Neural cell (in vitro differentiated cells): Measurements from ENCODE around the gene FPGS. TPM values are rescaled to one million over a fixed set of nuclear protein-coding genes. Genes with fewer than 3 reads are reported as not detected.

ENCODE experiments used
- H2AFZ ChIP-seq: fragments of 200-600, 300-800 bp; sonication (generic), shearing (Covaris generic); 2 replicates; pipeline ENCODE4 v1.6.0; 2014; ENCODE audit warnings: low read depth, mild to moderate bottlenecking, antibody characterized with exemption, low read length, moderate library complexity
- H3F3A ChIP-seq: fragments of 200-600 bp; shearing (Covaris generic); 2 replicates; pipeline ENCODE4 v1.6.1; 2016; ENCODE audit warnings: mild to moderate bottlenecking, moderate library complexity, mixed read lengths, antibody characterized with exemption, low read length; ENCODE audit not compliant: insufficient read depth, poor library complexity, severe bottlenecking
- H3K27ac ChIP-seq: fragments of 200-600, 300-800 bp; sonication (generic), shearing (Covaris generic); 2 replicates; pipeline ENCODE4 v1.5.1; 2014; ENCODE audit warnings: mild to moderate bottlenecking, low read length, moderate library complexity
- H3K27me3 ChIP-seq: fragments of 300-800, 200-600 bp; sonication (generic), shearing (Covaris generic); 2 replicates; pipeline ENCODE4 v1.6.0; 2014; ENCODE audit warnings: mild to moderate bottlenecking, low read depth, low read length, moderate library complexity; ENCODE audit not compliant: insufficient read depth
- H3K36me3 ChIP-seq: fragments of 300-800, 200-600 bp; sonication (generic), shearing (Covaris generic); 2 replicates; pipeline ENCODE4 v1.5.1; 2014; ENCODE audit warnings: mild to moderate bottlenecking, antibody characterized with exemption, low read length, moderate library complexity; ENCODE audit not compliant: insufficient read depth
- H3K4me2 ChIP-seq: fragments of 300-800, 200-600 bp; sonication (generic), shearing (Covaris generic); 2 replicates; pipeline ENCODE4 v1.6.0; 2014; ENCODE audit warnings: mild to moderate bottlenecking, low read length
- H3K4me3 ChIP-seq: fragments of 300-800, 200-600 bp; sonication (generic), shearing (Covaris generic); 2 replicates; pipeline ENCODE4 v1.5.1; 2014; ENCODE audit warnings: mild to moderate bottlenecking, low read length, moderate library complexity
- H3K79me2 ChIP-seq: fragments of 200-600 bp; shearing (Covaris generic); replicated peaks from 2 replicates; pipeline ENCODE4 v1.6.0; 2014; ENCODE audit warnings: mild to moderate bottlenecking, low read length, moderate library complexity; ENCODE audit not compliant: insufficient read depth
- H3K9ac ChIP-seq: fragments of 300-800, 200-600 bp; sonication (generic), shearing (Covaris generic); 2 replicates; pipeline ENCODE4 v1.6.1; 2016; ENCODE audit warnings: mild to moderate bottlenecking, low read length, mixed read lengths
- H3K9me2 ChIP-seq: fragments of 200-600 bp; shearing (Covaris generic); 2 replicates; pipeline ENCODE4 v1.6.1; 2016; ENCODE audit warnings: mild to moderate bottlenecking, low read length, mixed read lengths; ENCODE audit not compliant: insufficient read depth
- H3K9me3 ChIP-seq: fragments of 200-600, 300-800 bp; sonication (generic), shearing (Covaris generic); 2 replicates; pipeline ENCODE4 v1.6.1; 2016; ENCODE audit warnings: mild to moderate bottlenecking, mixed run types, low read length, moderate library complexity, mixed read lengths
- H4K20me1 ChIP-seq: fragments of 200-600 bp; shearing (Covaris generic); 2 replicates; pipeline ENCODE4 v1.6.1; 2016; ENCODE audit warnings: mild to moderate bottlenecking, mixed run types; ENCODE audit not compliant: insufficient read depth
- EP300 ChIP-seq: fragments of 450-650 bp; conservative IDR thresholded peaks from 2 replicates; pipeline ENCODE4 v1.6.1; 2014; ENCODE audit warnings: antibody characterized with exemption, mild to moderate bottlenecking, moderate library complexity; ENCODE audit not compliant: poor library complexity, severe bottlenecking
- EZH2 ChIP-seq: fragments of 200-600, 300-800 bp; shearing (Covaris generic), sonication (generic); IDR thresholded peaks from 2 replicates; pipeline ENCODE4 v1.6.1; 2014; ENCODE audit warnings: antibody characterized with exemption, low read length, borderline replicate concordance, mild to moderate bottlenecking; ENCODE audit not compliant: insufficient read depth, poor library complexity, severe bottlenecking
- MXI1 ChIP-seq: fragments of 450-650 bp; conservative IDR thresholded peaks from 2 replicates; pipeline ENCODE4 v1.6.1; 2014; ENCODE audit warnings: antibody characterized with exemption, mild to moderate bottlenecking; ENCODE audit not compliant: poor library complexity, severe bottlenecking
- POLR2AphosphoS5 ChIP-seq: IDR thresholded peaks from 2 replicates; pipeline ENCODE4 v1.6.1; 2012
- RAD21 ChIP-seq: fragments of 450-650 bp; conservative IDR thresholded peaks from 2 replicates; pipeline ENCODE4 v1.6.1; 2014; ENCODE audit warnings: antibody characterized with exemption, mild to moderate bottlenecking, moderate library complexity
- SMC3 ChIP-seq: fragments of 450-650 bp; conservative IDR thresholded peaks from 2 replicates; pipeline ENCODE4 v1.6.1; 2014; ENCODE audit warnings: antibody characterized with exemption, mild to moderate bottlenecking, moderate library complexity; ENCODE audit not compliant: poor library complexity
- TAF1 ChIP-seq: IDR thresholded peaks from 2 replicates; pipeline ENCODE4 v1.6.1; 2012; ENCODE audit warnings: low read depth
- polyA plus RNA-seq: library from polyadenylated mRNA; depleted of rRNA; stranded (reverse); fragments of >200 nt; gene quantifications from 2 replicates; pipeline ENCODE4 v1.2.3, GENCODE V29; 2014
- TF ChIP-seq, protein P1 (sequence below): fragments of 450-650 bp; IDR thresholded peaks from 2 replicates; pipeline ENCODE4 v1.5.1; 2014; ENCODE audit warnings: antibody characterized with exemption, mild to moderate bottlenecking, moderate library complexity; ENCODE audit not compliant: poor library complexity, severe bottlenecking
- TF ChIP-seq, protein P2 (sequence below): IDR thresholded peaks from 2 replicates; pipeline ENCODE4 v1.6.1; 2012; ENCODE audit warnings: borderline replicate concordance

FPGS gene
- polyA plus RNA-seq, 1 donor from 2014 or later: 38.4 TPM

DNA sequence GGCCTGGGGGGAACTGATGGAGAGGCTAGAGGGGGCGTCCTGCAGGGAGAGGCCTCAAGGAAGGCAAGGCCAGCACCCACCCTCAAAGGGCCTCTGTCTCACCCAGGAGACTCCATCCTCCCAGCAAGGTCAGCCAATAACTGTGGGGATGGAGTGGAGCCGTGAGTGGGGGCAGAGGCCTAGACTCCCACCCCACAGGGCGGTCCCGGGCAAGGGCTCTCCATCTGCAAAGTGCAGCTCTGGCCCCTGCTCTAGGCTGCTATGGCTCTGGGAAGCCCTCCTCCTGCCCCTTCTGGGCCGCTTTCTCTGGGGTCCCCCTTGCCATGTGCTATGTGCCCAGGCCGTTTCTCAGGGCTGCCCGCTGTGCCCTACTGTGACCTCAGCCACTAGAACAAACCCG is 14.0 kb downstream of the FPGS start:
- no peak overlapping the region for H3K4me2 ChIP-seq
- no peaks in the 10 kb centered on the region for H3K9me2 ChIP-seq
- no peak overlapping the region for H3K9ac ChIP-seq
- no peak overlapping the region for H3K27ac ChIP-seq
- TF ChIP-seq, protein P1, sequence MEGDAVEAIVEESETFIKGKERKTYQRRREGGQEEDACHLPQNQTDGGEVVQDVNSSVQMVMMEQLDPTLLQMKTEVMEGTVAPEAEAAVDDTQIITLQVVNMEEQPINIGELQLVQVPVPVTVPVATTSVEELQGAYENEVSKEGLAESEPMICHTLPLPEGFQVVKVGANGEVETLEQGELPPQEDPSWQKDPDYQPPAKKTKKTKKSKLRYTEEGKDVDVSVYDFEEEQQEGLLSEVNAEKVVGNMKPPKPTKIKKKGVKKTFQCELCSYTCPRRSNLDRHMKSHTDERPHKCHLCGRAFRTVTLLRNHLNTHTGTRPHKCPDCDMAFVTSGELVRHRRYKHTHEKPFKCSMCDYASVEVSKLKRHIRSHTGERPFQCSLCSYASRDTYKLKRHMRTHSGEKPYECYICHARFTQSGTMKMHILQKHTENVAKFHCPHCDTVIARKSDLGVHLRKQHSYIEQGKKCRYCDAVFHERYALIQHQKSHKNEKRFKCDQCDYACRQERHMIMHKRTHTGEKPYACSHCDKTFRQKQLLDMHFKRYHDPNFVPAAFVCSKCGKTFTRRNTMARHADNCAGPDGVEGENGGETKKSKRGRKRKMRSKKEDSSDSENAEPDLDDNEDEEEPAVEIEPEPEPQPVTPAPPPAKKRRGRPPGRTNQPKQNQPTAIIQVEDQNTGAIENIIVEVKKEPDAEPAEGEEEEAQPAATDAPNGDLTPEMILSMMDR: no peak
- TF ChIP-seq SMC3: no peak
- H3F3A ChIP-seq: no peaks in the 10 kb centered on the region
- H3K9me3 ChIP-seq: no peaks in the 10 kb centered on the region
- no peaks in the 10 kb centered on the region for H4K20me1 ChIP-seq
- H2AFZ ChIP-seq: no peak overlapping the region
- H3K4me3 ChIP-seq: no peak overlapping the region
- H3K36me3 ChIP-seq: no peaks in the 10 kb centered on the region
- no peaks in the 10 kb centered on the region for H3K79me2 ChIP-seq
- H3K27me3 ChIP-seq: no peaks in the 10 kb centered on the region

DNA sequence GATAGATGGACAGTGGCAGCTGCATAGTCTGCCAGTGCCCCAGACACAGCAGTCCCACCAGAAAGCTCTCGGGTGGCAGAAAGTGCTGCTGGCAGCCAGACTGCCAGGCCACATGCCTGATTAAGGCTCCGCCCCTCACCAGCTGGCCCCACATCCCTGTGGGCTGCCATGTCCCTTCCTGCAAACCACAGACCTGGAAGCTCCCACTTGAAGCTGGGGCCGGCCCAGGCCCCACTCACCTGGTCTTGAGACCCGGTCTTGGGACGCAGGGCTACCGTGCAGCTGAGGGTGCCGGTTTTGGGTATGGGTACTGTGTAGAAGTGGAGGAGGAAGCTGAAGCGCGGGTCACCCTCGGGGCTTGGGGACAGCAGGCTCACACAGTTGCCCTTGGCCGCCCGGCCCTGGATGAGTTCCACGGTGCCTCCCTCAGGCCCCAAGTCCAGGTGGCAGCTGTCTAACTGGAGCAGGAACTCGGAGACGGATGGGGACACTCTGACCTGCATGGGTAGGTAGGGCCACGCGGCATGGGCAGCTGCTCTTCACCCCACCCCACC is 15.3 kb downstream of the FPGS start:
- Histone ChIP-seq H4K20me1 (no peaks in the 10 kb centered on the region), H3K9me2 (no peaks in the 10 kb centered on the region), H3K36me3 (no peaks in the 10 kb centered on the region), H2AFZ (no peak overlapping the region), H3K79me2 (no peaks in the 10 kb centered on the region), H3K27me3 (no peaks in the 10 kb centered on the region), H3K9ac (no peak overlapping the region), H3K4me2 (no peak overlapping the region), H3K4me3 (no peak overlapping the region), H3K9me3 (no peaks in the 10 kb centered on the region), H3K27ac (no peak overlapping the region), H3F3A (no peaks in the 10 kb centered on the region)
- TF ChIP-seq EP300 (no peak), MXI1 (no peak), SMC3 (no peak), POLR2AphosphoS5 (no peak), RAD21 (no peak), TAF1 (no peak), EZH2 (no peak)
- TF ChIP-seq, protein P2, sequence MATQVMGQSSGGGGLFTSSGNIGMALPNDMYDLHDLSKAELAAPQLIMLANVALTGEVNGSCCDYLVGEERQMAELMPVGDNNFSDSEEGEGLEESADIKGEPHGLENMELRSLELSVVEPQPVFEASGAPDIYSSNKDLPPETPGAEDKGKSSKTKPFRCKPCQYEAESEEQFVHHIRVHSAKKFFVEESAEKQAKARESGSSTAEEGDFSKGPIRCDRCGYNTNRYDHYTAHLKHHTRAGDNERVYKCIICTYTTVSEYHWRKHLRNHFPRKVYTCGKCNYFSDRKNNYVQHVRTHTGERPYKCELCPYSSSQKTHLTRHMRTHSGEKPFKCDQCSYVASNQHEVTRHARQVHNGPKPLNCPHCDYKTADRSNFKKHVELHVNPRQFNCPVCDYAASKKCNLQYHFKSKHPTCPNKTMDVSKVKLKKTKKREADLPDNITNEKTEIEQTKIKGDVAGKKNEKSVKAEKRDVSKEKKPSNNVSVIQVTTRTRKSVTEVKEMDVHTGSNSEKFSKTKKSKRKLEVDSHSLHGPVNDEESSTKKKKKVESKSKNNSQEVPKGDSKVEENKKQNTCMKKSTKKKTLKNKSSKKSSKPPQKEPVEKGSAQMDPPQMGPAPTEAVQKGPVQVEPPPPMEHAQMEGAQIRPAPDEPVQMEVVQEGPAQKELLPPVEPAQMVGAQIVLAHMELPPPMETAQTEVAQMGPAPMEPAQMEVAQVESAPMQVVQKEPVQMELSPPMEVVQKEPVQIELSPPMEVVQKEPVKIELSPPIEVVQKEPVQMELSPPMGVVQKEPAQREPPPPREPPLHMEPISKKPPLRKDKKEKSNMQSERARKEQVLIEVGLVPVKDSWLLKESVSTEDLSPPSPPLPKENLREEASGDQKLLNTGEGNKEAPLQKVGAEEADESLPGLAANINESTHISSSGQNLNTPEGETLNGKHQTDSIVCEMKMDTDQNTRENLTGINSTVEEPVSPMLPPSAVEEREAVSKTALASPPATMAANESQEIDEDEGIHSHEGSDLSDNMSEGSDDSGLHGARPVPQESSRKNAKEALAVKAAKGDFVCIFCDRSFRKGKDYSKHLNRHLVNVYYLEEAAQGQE: no peak
- TF ChIP-seq, protein P1: no peak
